MM.1S (cell line): ENCODE measurements around the gene TACR2.

ENCODE experiments used
- DNase-seq: peaks from one replicate; pipeline ENCODE4 v3.0.0-alpha.2; 2015
- H2AFZ ChIP-seq: fragments of 300-600 bp; sonication (generic); 2 replicates; pipeline ENCODE4 v1.6.0; 2016; ENCODE audit warnings: antibody characterized with exemption, low read length
- H3F3A ChIP-seq: fragments of 300-600 bp; sonication (generic); 2 replicates; pipeline ENCODE4 v1.6.1; 2016; ENCODE audit warnings: mild to moderate bottlenecking, antibody characterized with exemption, low read length, moderate library complexity, mixed read lengths; ENCODE audit not compliant: insufficient read depth
- H3K27ac ChIP-seq: fragments of 300-600 bp; sonication (generic); 2 replicates; pipeline ENCODE4 v1.5.1; 2016; ENCODE audit warnings: mild to moderate bottlenecking, low read length
- H3K27me3 ChIP-seq: fragments of 300-600 bp; sonication (generic); replicated peaks from 2 replicates; pipeline ENCODE4 v1.6.0; 2016; ENCODE audit warnings: low read length; ENCODE audit not compliant: insufficient read depth
- H3K36me3 ChIP-seq: fragments of 300-600 bp; sonication (generic); replicated peaks from 2 replicates; pipeline ENCODE4 v1.6.1; 2016; ENCODE audit warnings: mild to moderate bottlenecking, low read length, mixed read lengths; ENCODE audit not compliant: insufficient read depth
- H3K4me1 ChIP-seq: fragments of 300-600 bp; sonication (generic); 2 replicates; pipeline ENCODE4 v1.6.1; 2016; ENCODE audit warnings: low read length, mixed read lengths
- H3K4me2 ChIP-seq: fragments of 300-600 bp; sonication (generic); 2 replicates; pipeline ENCODE4 v1.6.0; 2016; ENCODE audit warnings: low read depth, low read length
- H3K4me3 ChIP-seq: fragments of 300-600 bp; sonication (generic); 2 replicates; pipeline ENCODE4 v1.5.1; 2016; ENCODE audit warnings: low read length, mixed read lengths
- H3K79me2 ChIP-seq: fragments of 300-600 bp; sonication (generic); 2 replicates; pipeline ENCODE4 v1.6.1; 2016; ENCODE audit warnings: mixed run types, low read length, mixed read lengths
- H3K9ac ChIP-seq: fragments of 300-600 bp; sonication (generic); 2 replicates; pipeline ENCODE4 v1.6.1; 2016; ENCODE audit warnings: low read length, mixed read lengths
- H3K9me2 ChIP-seq: fragments of 300-600 bp; sonication (generic); replicated peaks from 2 replicates; pipeline ENCODE4 v1.6.1; 2016; ENCODE audit warnings: mild to moderate bottlenecking, low read length, mixed read lengths; ENCODE audit not compliant: insufficient read depth
- H3K9me3 ChIP-seq: fragments of 300-600 bp; sonication (generic); replicated peaks from 2 replicates; pipeline ENCODE4 v1.6.1; 2016; ENCODE audit warnings: mild to moderate bottlenecking, low read length, mixed read lengths; ENCODE audit not compliant: insufficient read depth
- H4K20me1 ChIP-seq: fragments of 300-600 bp; sonication (generic); 2 replicates; pipeline ENCODE4 v1.6.1; 2016; ENCODE audit warnings: mild to moderate bottlenecking, low read length, moderate library complexity, mixed read lengths; ENCODE audit not compliant: insufficient read depth
- CTCF ChIP-seq: fragments of 300-600 bp; sonication (generic); IDR thresholded peaks from 2 replicates; pipeline ENCODE4 v1.5.1; 2016; ENCODE audit warnings: antibody characterized with exemption, low read length, mixed read lengths
- EZH2 ChIP-seq: fragments of 300-600 bp; sonication (generic); optimal IDR thresholded peaks from 2 replicates; pipeline ENCODE3; 2017; ENCODE audit warnings: low read depth, mild to moderate bottlenecking, antibody characterized with exemption, low read length, mixed read lengths
- EZH2phosphoT487 ChIP-seq: fragments of 300-600 bp; sonication (generic); IDR thresholded peaks from 2 replicates; pipeline ENCODE4 v1.6.1; 2018; ENCODE audit warnings: antibody characterized with exemption, low read length

The TACR2 gene

GRCh38 chr10:69406302-69406811, 10.4 kb downstream of the TACR2 start:
- DNase-seq, result no peak
- no peaks in the 10 kb centered on the region for H3K9me2 ChIP-seq
- no peaks in the 10 kb centered on the region for H3K9me3 ChIP-seq
- no peak overlapping the region for H3K27ac ChIP-seq
- H3K79me2 ChIP-seq, result no peaks in the 10 kb centered on the region
- no peaks in the 10 kb centered on the region for H4K20me1 ChIP-seq
- no peak overlapping the region for H2AFZ ChIP-seq
- H3F3A ChIP-seq, result peaks cover 4% of the 10 kb centered on the region
- H3K9ac ChIP-seq, result no peak overlapping the region
- H3K4me3 ChIP-seq, result no peak overlapping the region
- H3K36me3 ChIP-seq, result no peaks in the 10 kb centered on the region
- H3K4me1 ChIP-seq, result peaks cover 10% of the 10 kb centered on the region
- no peaks in the 10 kb centered on the region for H3K27me3 ChIP-seq
- TF ChIP-seq CTCF, result no peak
- no peak for TF ChIP-seq EZH2phosphoT487
- no peak for TF ChIP-seq EZH2
- H3K4me2 ChIP-seq, result no peak overlapping the region

- no peak for TF ChIP-seq EZH2
- no peak for TF ChIP-seq CTCF
- no peak for TF ChIP-seq EZH2phosphoT487
- no peak overlapping the region for H3K4me2 ChIP-seq
- no peak for DNase-seq
- H3K27ac ChIP-seq, result no peak overlapping the region
- no peaks in the 10 kb centered on the region for H3K79me2 ChIP-seq
- H3K9ac ChIP-seq, result no peak overlapping the region
- H3K27me3 ChIP-seq, result no peaks in the 10 kb centered on the region
- H3F3A ChIP-seq, result peaks cover 4% of the 10 kb centered on the region
- H3K9me3 ChIP-seq, result no peaks in the 10 kb centered on the region
- H4K20me1 ChIP-seq, result no peaks in the 10 kb centered on the region
- H3K4me1 ChIP-seq, result peaks cover 10% of the 10 kb centered on the region
- no peaks in the 10 kb centered on the region for H3K36me3 ChIP-seq
- H3K4me3 ChIP-seq, result no peak overlapping the region
- H3K9me2 ChIP-seq, result no peaks in the 10 kb centered on the region
- no peak overlapping the region for H2AFZ ChIP-seq
These were observed 11.5 kb downstream of the TACR2 start for GRCh38 chr10:69405221-69405620.

GRCh38 chr10:69404786-69405185, 11.9 kb downstream of the TACR2 start:
- H3F3A ChIP-seq, result peaks cover 4% of the 10 kb centered on the region
- no peak for TF ChIP-seq CTCF
- TF ChIP-seq EZH2, result no peak
- no peak for TF ChIP-seq EZH2phosphoT487
- peaks cover 10% of the 10 kb centered on the region for H3K4me1 ChIP-seq
- no peak overlapping the region for H3K9ac ChIP-seq
- no peaks in the 10 kb centered on the region for H3K27me3 ChIP-seq
- no peak overlapping the region for H3K4me3 ChIP-seq
- H3K9me2 ChIP-seq, result no peaks in the 10 kb centered on the region
- no peak overlapping the region for H2AFZ ChIP-seq
- H3K36me3 ChIP-seq, result no peaks in the 10 kb centered on the region
- H3K27ac ChIP-seq, result no peak overlapping the region
- no peaks in the 10 kb centered on the region for H3K9me3 ChIP-seq
- H3K4me2 ChIP-seq, result no peak overlapping the region
- H3K79me2 ChIP-seq, result no peaks in the 10 kb centered on the region
- H4K20me1 ChIP-seq, result no peaks in the 10 kb centered on the region
- DNase-seq, result no peak
